HepG2 (cell line): Measurements from ENCODE around the gene CERT1. TPM values are rescaled to one million over a fixed set of nuclear protein-coding genes. Genes with fewer than 3 reads are reported as not detected.
A peak's percentile ranks its signal among the peaks of the same experiment; 100 is the strongest.

ENCODE experiments used
- ATAC-seq: fragments of 200-7000 bp; cut with Tn5 transposase; 3 replicates; pipeline ENCODE4 v1.9.1; 2020; ENCODE audit warnings: mild to moderate bottlenecking, moderate library complexity
- BruUV-seq: library from RNA; stranded (reverse); fragments of 400-500 nt; replicated peaks from 2 replicates; lab custom pipeline; 2021; lab: Mats Ljungman, UMichigan
- CTCF ChIA-PET: fragments of 300-600 bp; formaldehyde crosslinking; extraction: SDS; loops from one replicate; lab custom pipeline; 2021; ENCODE audit warnings: low total read pairs, inconsistent platforms, low intra/inter-chr PET ratio; lab: Yijun Ruan, JAX
- POLR2A ChIA-PET: fragments of 350-600 bp; sonication (Branson Sonifier 250); formaldehyde crosslinking; loops from one replicate; lab custom pipeline; 2020; ENCODE audit warnings: antibody characterized with exemption, inconsistent platforms; lab: Yijun Ruan, JAX
- DNase-seq: peaks from one replicate; pipeline ENCODE4 v3.0.0-alpha.2; 2015; ENCODE audit warnings: low spot score
- FAIRE-seq: peaks from 3 replicates; lab custom pipeline; 2011; peaks lifted over from hg19 to GRCh38; lab: Jason Lieb, UNC
- H2AFZ ChIP-seq: one replicate; pipeline ENCODE4 v1.6.1; 2011; ENCODE audit warnings: low read length, inconsistent platforms
- H3K27ac ChIP-seq: fragments of 300-600 bp; 3 replicates; pipeline ENCODE4 v1.8.0; 2011; ENCODE audit warnings: mixed run types, mild to moderate bottlenecking, mixed read lengths, low read length, inconsistent platforms; ENCODE audit not compliant: insufficient read depth; ENCODE audit errors: extremely low read length
- H3K27me3 ChIP-seq, 2 experiments: fragments of 200-600 bp in 1 of 2; 2 replicates in 1 of 2; 3 replicates in 1 of 2; pipeline versions ENCODE4 v1.6.0 to v1.8.0; 2011; ENCODE audit warnings: low read length in 2 of 2, mild to moderate bottlenecking in 2 of 2, moderate library complexity in 2 of 2, inconsistent platforms in 1 of 2; ENCODE audit not compliant: insufficient read depth in 2 of 2, control insufficient read depth in 1 of 2
- H3K36me3 ChIP-seq, 2 experiments: fragments of 200-600 bp in 1 of 2; replicated peaks in 1 of 2; 2 replicates in 1 of 2; 3 replicates in 1 of 2; pipeline versions ENCODE4 v1.5.1 to v1.8.0; 2011; ENCODE audit warnings: low read length in 2 of 2, inconsistent platforms in 1 of 2; ENCODE audit not compliant: insufficient read depth in 2 of 2, control insufficient read depth in 1 of 2
- H3K4me1 ChIP-seq: 2 replicates; pipeline ENCODE4 v1.5.1; 2012; ENCODE audit warnings: low read length, inconsistent platforms; ENCODE audit not compliant: insufficient read depth
- H3K4me2 ChIP-seq: 2 replicates; pipeline ENCODE4 v1.6.0; 2011; ENCODE audit warnings: low read depth, low read length, inconsistent platforms
- H3K4me3 ChIP-seq, 3 experiments: fragments of 200-600 bp in 1 of 3; sonication (generic), shearing (Covaris generic) in 1 of 3; replicated peaks in 1 of 3; 2 replicates each; pipeline ENCODE4 v1.5.1; 2011 to 2016; ENCODE audit warnings: low read length in 3 of 3, inconsistent platforms in 2 of 3, low read depth in 2 of 3, mild to moderate bottlenecking in 2 of 3, control low read depth in 1 of 3, mixed read lengths in 1 of 3; ENCODE audit not compliant: insufficient read depth in 1 of 3
- H3K79me2 ChIP-seq: one replicate; pipeline ENCODE4 v1.6.1; 2011; ENCODE audit warnings: low read length, inconsistent platforms; ENCODE audit not compliant: insufficient read depth
- H3K9ac ChIP-seq: 2 replicates; pipeline ENCODE4 v1.6.0; 2011; ENCODE audit warnings: mild to moderate bottlenecking, low read depth, low read length, inconsistent platforms; ENCODE audit not compliant: insufficient read depth
- H3K9me3 ChIP-seq: 2 replicates; pipeline ENCODE4 v1.5.1; 2012; ENCODE audit warnings: mild to moderate bottlenecking, low read length
- H4K20me1 ChIP-seq: 2 replicates; pipeline ENCODE4 v1.6.0; 2011; ENCODE audit warnings: inconsistent platforms, mild to moderate bottlenecking, low read length, moderate library complexity; ENCODE audit not compliant: insufficient read depth
- KDM5B ChIP-seq: sonication (generic); formaldehyde crosslinking; IDR thresholded peaks from 2 replicates; pipeline ENCODE4 v1.4.0; 2020; ENCODE audit warnings: missing genetic modification reagents, mild to moderate bottlenecking, borderline replicate concordance
- RBM22 ChIP-seq: fragments of 200-400 bp; formaldehyde crosslinking; optimal IDR thresholded peaks from 2 replicates; pipeline ENCODE3; 2017; ENCODE audit warnings: mild to moderate bottlenecking, low read length, moderate library complexity
- RBM39 ChIP-seq: fragments of 200-400 bp; formaldehyde crosslinking; IDR thresholded peaks from one replicate; pipeline ENCODE4 v1.6.1; 2018; ENCODE audit warnings: antibody characterized with exemption, mild to moderate bottlenecking, low read depth, low read length; ENCODE audit not compliant: poor library complexity, severe bottlenecking
- SRSF9 ChIP-seq: fragments of 200-400 bp; formaldehyde crosslinking; IDR thresholded peaks from 2 replicates; pipeline ENCODE4 v1.6.1; 2018; ENCODE audit warnings: borderline replicate concordance, mild to moderate bottlenecking, low read depth, low read length; ENCODE audit not compliant: insufficient read depth, poor library complexity, severe bottlenecking
- ZNF333 ChIP-seq: sonication (generic); formaldehyde crosslinking; IDR thresholded peaks from 2 replicates; pipeline ENCODE4 v1.4.0; 2020; ENCODE audit warnings: mild to moderate bottlenecking, missing genetic modification reagents, borderline replicate concordance
- WGBS: methylation state at CpG from one replicate; pipeline ENCODE4 v1.1.6; 2017; ENCODE audit warnings: low lambda C conversion rate; 5-methylcytosine and 5-hydroxymethylcytosine counted together
- in situ Hi-C: cut with HindIII; loops from 2 replicates; pipeline ENCODE4 v1.10.0; 2017; ENCODE audit warnings: low pct_unique_long_range_greater_than_20kb; ENCODE audit not compliant: extremely low pct_ligation_motif_present
- intact Hi-C: fragments of 100-400 bp; cut with micrococcal nuclease; formaldehyde crosslinking; loops from one replicate; pipeline ENCODE4 v1.10.0; 2022; ENCODE audit not compliant: unreplicated experiment
- polyA plus RNA-seq, 8 experiments: library from polyadenylated mRNA; depleted of rRNA in 3 of 8; stranded (reverse) in 7 of 8; unstranded in 1 of 8; fragments of >200 nt; fragmentation: Illumina TruSeq in 4 of 8; extraction: Trizol in 4 of 8; gene quantifications; 2 replicates each; pipeline versions ENCODE4 v1.2.1 to v1.2.3, GENCODE V29; 2011 to 2016; ENCODE audit warnings: low read depth in 4 of 8, missing spikeins in 1 of 8, mixed read lengths in 1 of 8; ENCODE audit not compliant: insufficient read depth in 1 of 8
- total RNA-seq, 5 experiments: library from RNA; depleted of rRNA; stranded (reverse); fragments of >200 nt; fragmentation: Illumina TruSeq; extraction: Trizol; gene quantifications; 2 replicates each; pipeline ENCODE4 v1.2.3, GENCODE V29; 2016; ENCODE audit warnings: low read depth in 1 of 5
- TF ChIP-seq, protein P1 (sequence below): sonication (generic); formaldehyde crosslinking; IDR thresholded peaks from 2 replicates; pipeline ENCODE4 v1.5.0; 2020; ENCODE audit warnings: mild to moderate bottlenecking, missing genetic modification reagents

Gene CERT1
- total and polyA plus RNA-seq, 2 of the 13 experiments (the other 11 are each of a cell fraction or from before 2014, with no cell fraction given), result 8.2 to 12.7 TPM

DNA sequence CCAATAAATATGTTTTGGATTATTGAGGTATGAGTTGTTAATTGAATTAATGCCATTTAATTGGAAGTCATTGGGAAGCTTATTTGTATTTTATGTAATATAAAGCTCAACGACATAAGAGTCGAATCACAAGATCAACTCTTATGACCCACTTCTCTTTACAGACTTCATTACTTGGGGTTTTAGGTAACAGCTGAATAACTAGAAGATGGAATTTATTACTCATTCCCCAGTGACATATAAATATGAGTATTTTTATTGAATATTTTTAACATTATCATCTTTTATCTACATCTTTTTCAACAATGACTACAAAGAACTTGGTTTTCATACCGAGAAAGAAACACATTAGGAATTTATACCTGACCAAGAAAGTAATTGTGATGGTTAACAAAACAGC is 153.3 kb downstream of the CERT1 start:
- BruUV-seq, result no TSS peak
- H2AFZ ChIP-seq, result no peak overlapping the region
- intact Hi-C loops (no loop called here), in situ Hi-C loops (no loop called here)
- H4K20me1 ChIP-seq, result 0 out of 2 replicates have a peak, but pooled peaks cover 10% of the 10 kb centered on the region
- H3K9ac ChIP-seq, result no peak overlapping the region
- FAIRE-seq, result no peak
- no peaks in the 10 kb centered on the region for H3K4me1 ChIP-seq
- H3K27ac ChIP-seq, result no peak overlapping the region
- no peaks in the 10 kb centered on the region for H3K79me2 ChIP-seq
- no peak for DNase-seq
- no peak overlapping the region for H3K4me2 ChIP-seq
- TF ChIP-seq RBM39 (no peak), KDM5B (CRISPR knock-in tag) (no peak), ZNF333 (CRISPR knock-in tag) (no peak)
- TF ChIP-seq, protein P1, sequence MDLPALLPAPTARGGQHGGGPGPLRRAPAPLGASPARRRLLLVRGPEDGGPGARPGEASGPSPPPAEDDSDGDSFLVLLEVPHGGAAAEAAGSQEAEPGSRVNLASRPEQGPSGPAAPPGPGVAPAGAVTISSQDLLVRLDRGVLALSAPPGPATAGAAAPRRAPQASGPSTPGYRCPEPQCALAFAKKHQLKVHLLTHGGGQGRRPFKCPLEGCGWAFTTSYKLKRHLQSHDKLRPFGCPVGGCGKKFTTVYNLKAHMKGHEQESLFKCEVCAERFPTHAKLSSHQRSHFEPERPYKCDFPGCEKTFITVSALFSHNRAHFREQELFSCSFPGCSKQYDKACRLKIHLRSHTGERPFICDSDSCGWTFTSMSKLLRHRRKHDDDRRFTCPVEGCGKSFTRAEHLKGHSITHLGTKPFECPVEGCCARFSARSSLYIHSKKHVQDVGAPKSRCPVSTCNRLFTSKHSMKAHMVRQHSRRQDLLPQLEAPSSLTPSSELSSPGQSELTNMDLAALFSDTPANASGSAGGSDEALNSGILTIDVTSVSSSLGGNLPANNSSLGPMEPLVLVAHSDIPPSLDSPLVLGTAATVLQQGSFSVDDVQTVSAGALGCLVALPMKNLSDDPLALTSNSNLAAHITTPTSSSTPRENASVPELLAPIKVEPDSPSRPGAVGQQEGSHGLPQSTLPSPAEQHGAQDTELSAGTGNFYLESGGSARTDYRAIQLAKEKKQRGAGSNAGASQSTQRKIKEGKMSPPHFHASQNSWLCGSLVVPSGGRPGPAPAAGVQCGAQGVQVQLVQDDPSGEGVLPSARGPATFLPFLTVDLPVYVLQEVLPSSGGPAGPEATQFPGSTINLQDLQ, result no peak
- no peaks in the 10 kb centered on the region for H3K27me3 ChIP-seq
- H3K4me3 ChIP-seq, result no peak overlapping the region
- no peak for ATAC-seq
- ChIA-PET POLR2A (no interaction called here), CTCF (no interaction called here)
- H3K36me3 ChIP-seq, result peaks cover 17 to 58% of the 10 kb centered on the region in 2 experiments
- 95% methylated on average over 3 of the region's 3 CpGs for WGBS
- no peaks in the 10 kb centered on the region for H3K9me3 ChIP-seq

DNA sequence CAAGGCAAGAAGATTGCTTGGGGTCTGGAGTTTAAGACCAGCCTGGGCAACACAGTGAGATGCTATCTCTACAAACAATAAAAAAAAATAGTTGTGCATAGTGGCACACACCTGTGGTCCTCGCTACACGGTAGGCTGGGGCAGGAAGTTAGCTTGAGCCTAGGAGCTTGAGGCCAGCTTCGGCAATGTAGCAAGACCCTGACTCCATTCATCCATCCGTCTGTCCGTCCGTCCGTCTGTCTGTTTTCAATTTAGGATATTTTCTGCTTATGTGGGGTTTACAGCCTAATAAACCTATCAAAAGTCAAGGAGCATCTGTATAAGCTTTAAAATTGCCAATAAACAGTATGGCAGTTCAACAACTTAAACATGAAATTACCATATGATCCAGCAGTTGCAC is 154.7 kb downstream of the CERT1 start:
- no peak overlapping the region for H3K4me2 ChIP-seq
- intact Hi-C loops, result no loop called here
- H4K20me1 ChIP-seq, result peaks cover 14% of the 10 kb centered on the region; the same call in 1 of the 2 replicates
- in situ Hi-C loops, result no loop called here
- no peaks in the 10 kb centered on the region for H3K79me2 ChIP-seq
- POLR2A ChIA-PET, result no interaction called here
- no peak overlapping the region for H3K9ac ChIP-seq
- H3K4me1 ChIP-seq, result no peaks in the 10 kb centered on the region
- H3K27ac ChIP-seq, result no peak overlapping the region
- TF ChIP-seq RBM22, result peak; percentile 92
- no peak for TF ChIP-seq SRSF9
- H2AFZ ChIP-seq, result no peak overlapping the region
- no peaks in the 10 kb centered on the region for H3K27me3 ChIP-seq
- H3K4me3 ChIP-seq, result no peak overlapping the region
- FAIRE-seq (no peak), DNase-seq (no peak), ATAC-seq (no peak)
- H3K36me3 ChIP-seq, result peaks cover 20 to 69% of the 10 kb centered on the region in 2 experiments
- no TSS peak for BruUV-seq
- 95% methylated on average over 7 of the region's 7 CpGs for WGBS
- no peaks in the 10 kb centered on the region for H3K9me3 ChIP-seq
- CTCF ChIA-PET, result no interaction called here
